SH-SY5Y (cell line): ENCODE results near the gene RPS21.

ENCODE experiments used
- GATA2 ChIP-seq: IDR thresholded peaks from 2 replicates; pipeline ENCODE4 v1.6.1; 2011; ENCODE audit warnings: mild to moderate bottlenecking, low read depth, low read length
- GATA3 ChIP-seq: IDR thresholded peaks from 2 replicates; pipeline ENCODE4 v1.6.1; 2011; ENCODE audit warnings: low read depth, mild to moderate bottlenecking, low read length, moderate library complexity

RPS21 gene

DNA sequence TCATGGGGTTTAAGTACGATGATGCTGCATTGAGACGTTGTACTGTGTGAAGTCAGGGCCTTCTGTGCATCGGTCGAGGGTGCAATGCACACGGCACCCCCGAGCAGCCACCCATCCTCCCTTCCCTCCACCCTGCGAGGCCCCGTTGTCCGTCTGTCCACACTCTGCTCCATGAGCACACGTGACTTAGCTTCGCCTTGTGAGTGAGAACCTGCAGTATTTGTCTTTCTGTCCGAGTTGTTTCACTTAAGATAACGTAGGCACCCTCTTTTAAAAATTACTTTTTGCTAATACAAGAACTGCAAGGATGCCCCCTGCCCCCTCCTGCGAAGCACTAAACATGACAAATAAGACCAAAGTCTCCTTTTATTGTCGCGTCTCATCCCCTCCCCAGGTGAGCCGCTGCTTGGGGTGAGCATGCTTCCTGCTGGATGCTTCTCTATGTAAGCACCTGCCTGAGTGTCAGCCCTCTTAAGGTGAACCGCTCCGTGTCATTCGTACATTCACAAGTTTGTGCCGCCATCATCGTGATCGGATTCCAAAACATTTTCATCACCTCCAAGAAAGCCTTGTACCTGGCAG is 44.1 kb downstream of the RPS21 start:
- TF ChIP-seq GATA2 (no peak), GATA3 (no peak)

DNA sequence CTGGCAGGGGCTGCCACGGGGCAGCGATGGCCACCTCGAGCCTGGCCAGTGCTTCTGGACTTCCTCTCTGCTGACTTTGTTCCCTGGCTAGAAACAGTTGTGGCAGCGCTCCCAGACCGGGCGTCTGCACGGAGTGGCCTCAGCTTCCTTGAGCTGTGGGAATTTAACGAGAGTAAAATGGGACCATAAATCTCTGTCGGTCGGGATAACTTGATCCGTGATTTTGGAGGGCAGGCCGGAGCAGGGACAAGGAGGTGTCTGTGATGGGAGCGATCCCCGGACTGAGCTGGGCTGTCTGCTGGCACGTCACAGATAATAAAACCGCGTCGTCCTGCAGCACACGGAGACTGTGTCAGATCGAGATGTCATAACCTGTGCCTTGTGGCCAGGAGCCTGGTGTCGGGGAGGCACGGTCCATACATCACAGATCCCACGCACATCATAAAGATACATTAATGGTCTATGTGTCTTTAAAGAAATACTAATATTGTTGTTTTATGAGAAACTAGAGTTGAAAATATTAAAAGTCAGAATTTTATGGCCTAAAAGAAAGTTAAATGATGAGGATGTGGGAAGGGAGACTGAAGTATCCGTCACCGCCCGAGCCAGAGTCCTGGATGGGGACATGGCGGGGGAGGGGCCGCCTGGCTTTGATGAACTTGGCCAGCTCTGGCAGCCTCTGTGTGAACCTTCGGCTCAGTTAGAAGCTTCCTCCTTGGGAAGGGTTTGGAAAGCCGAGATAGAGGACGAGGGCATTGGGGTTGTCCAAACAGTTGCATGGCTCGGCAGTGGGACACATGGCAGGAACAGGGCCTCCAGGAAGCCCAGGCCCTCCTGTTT is 47.0 kb downstream of the RPS21 start:
- no peak for TF ChIP-seq GATA2
- TF ChIP-seq GATA3, result no peak

DNA sequence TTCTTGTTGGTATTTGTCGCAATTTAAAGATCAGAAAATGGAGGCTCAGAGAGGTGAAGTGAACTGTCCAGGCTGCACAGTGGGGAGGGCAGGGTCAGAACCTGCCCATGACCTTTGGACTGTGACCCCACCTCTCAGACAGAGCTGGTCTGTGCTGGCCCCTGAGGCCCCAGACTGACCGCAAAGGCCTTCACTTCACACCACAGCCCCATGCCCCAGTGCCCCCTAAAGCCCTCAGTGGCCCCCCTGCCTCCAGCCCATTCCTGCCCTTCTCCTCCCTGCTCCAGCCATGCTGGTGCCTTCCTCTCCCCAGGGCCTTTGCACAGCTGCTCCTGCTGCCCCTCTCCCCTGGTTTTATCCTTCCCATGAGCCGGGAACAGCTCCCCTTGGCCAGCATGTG is 49.8 kb downstream of the RPS21 start:
- TF ChIP-seq GATA2 (no peak), GATA3 (no peak)

DNA sequence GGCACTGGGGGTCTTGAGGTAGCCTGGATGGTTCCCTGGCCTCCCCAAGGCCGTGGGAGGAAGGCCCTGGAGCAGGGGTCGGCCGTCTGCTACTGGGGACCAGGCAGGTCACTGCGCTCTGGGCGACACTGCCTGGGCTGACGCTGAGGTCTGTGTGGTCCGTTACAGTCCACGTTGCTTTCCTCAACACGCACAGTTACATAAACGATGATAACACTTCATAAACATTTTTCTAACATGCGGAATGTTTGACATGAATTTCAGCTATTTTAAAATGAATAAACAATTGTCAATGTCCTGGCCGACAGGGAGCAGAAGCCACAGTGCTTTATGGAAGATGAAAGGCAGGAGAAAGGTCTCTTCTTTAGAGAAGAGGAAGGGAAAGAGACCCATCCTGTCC is 50.6 kb downstream of the RPS21 start:
- TF ChIP-seq GATA2 (no peak), GATA3 (no peak)

DNA sequence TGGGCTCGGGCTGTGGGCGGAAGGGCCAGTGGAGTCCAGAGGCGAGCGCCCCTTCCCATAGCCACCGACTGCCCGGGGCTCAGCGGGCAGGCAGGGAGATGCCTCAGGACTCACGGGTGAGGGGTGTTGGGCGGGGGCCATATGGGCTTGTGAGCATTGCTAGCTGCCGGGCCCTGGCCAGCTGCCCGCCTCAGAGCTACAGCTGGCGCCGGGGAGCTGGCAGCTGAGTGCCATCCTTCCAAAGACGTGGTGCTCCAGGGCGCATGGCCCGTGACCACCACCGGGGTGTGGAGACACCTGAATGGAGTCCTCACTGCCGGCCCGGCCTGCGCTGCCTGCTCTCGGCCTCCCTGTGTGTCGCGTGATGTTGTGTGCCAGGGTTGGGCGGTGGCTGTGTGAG is 51.0 kb downstream of the RPS21 start:
- TF ChIP-seq GATA3 (no peak), GATA2 (no peak)
